DND-41 (cell line): ENCODE results near the gene MELTF.

Source experiments
- CTCF ChIP-seq: IDR thresholded peaks from 2 replicates; pipeline ENCODE4 v1.5.1; 2012; ENCODE audit warnings: borderline replicate concordance, low read length, moderate library complexity, mild to moderate bottlenecking; ENCODE audit not compliant: poor library complexity, severe bottlenecking; ENCODE audit errors: extremely low read depth
- EZH2 ChIP-seq: IDR thresholded peaks from 3 replicates; pipeline ENCODE4 v1.6.1; 2012; ENCODE audit warnings: borderline replicate concordance, low read depth, mild to moderate bottlenecking, moderate library complexity, low read length, inconsistent platforms; ENCODE audit not compliant: severe bottlenecking

DNA sequence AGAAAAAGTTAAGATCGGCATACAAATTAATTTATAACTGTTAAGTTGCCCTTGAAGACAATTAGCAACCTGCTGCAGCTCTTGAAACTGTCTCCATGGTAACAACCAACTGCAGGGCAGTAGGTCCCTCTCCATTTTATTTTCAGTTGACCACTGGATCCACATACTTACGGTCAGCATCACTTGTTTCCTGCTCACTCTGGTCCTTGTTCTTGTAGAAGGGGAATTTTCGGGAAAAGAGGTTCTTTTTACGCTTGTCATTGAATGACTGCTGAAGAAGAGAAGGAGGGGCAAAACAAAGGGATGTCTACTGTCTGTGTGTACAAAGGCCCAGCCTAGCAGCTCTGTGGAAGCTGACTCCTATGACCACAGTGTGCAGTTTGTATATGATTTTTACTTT, 46.8 kb upstream of the MELTF start:
- TF ChIP-seq CTCF (no peak), EZH2 (no peak)
